ENCODE results near the gene TMEM237.

GRCh38 chr2:201580486-201580885 lies 62.8 kb downstream of the TMEM237 start:
- TF ChIP-seq GATA3 (IDR thresholded peaks at IDR 0.05; ENCODE audit: low read depth, low read length) (no peak), GATA2 (IDR thresholded peaks at IDR 0.05; ENCODE audit: low read depth, low read length) (no peak)

All from SH-SY5Y (cell line).